Measurements from ENCODE around the gene MARK1.

DNA sequence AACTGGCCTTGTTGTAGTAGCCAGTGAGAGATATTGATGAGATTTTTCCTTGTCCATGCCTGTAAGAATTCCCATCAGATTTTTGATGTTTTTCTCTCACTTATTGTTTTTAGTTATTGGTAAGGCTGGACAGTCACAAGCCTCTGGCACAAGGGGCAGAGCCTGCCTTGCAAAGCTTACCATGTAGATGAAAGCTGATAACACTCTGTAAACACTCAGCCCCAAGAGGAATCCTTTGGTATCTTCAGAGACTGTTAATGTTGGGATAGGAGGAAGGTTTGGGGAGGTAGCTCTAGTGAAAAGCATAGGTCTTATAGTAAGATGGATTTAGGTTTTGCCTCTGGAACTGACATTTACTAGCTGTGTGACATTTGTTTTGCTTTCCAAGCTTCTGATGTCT lies 37.7 kb downstream of the MARK1 start:
- TF ChIP-seq EP300 (IDR thresholded peaks at IDR 0.05) (no peak), POLR2A (IDR thresholded peaks at IDR 0.05) (no peak)

All from ovary (tissue), 1 donor.